HepG2 (cell line): ENCODE data around the gene CADPS. TPM values are rescaled to one million over a fixed set of nuclear protein-coding genes. Genes with fewer than 3 reads are reported as not detected.

Source experiments
- ATAC-seq: fragments of 200-7000 bp; cut with Tn5 transposase; 3 replicates; pipeline ENCODE4 v1.9.1; 2020; ENCODE audit warnings: mild to moderate bottlenecking, moderate library complexity
- BruUV-seq: library from RNA; stranded (reverse); fragments of 400-500 nt; replicated peaks from 2 replicates; lab custom pipeline; 2021; lab: Mats Ljungman, UMichigan
- CTCF ChIA-PET: fragments of 300-600 bp; formaldehyde crosslinking; extraction: SDS; loops from one replicate; lab custom pipeline; 2021; ENCODE audit warnings: low total read pairs, inconsistent platforms, low intra/inter-chr PET ratio; lab: Yijun Ruan, JAX
- POLR2A ChIA-PET: fragments of 350-600 bp; sonication (Branson Sonifier 250); formaldehyde crosslinking; loops from one replicate; lab custom pipeline; 2020; ENCODE audit warnings: antibody characterized with exemption, inconsistent platforms; lab: Yijun Ruan, JAX
- DNase-seq: peaks from one replicate; pipeline ENCODE4 v3.0.0-alpha.2; 2015; ENCODE audit warnings: low spot score
- FAIRE-seq: peaks from 3 replicates; lab custom pipeline; 2011; peaks lifted over from hg19 to GRCh38; lab: Jason Lieb, UNC
- H2AFZ ChIP-seq: one replicate; pipeline ENCODE4 v1.6.1; 2011; ENCODE audit warnings: low read length, inconsistent platforms
- H3K27ac ChIP-seq: fragments of 300-600 bp; 3 replicates; pipeline ENCODE4 v1.8.0; 2011; ENCODE audit warnings: mixed run types, mild to moderate bottlenecking, mixed read lengths, low read length, inconsistent platforms; ENCODE audit not compliant: insufficient read depth; ENCODE audit errors: extremely low read length
- H3K27me3 ChIP-seq, 2 experiments: fragments of 200-600 bp in 1 of 2; 2 replicates in 1 of 2; 3 replicates in 1 of 2; pipeline versions ENCODE4 v1.6.0 to v1.8.0; 2011; ENCODE audit warnings: low read length in 2 of 2, mild to moderate bottlenecking in 2 of 2, moderate library complexity in 2 of 2, inconsistent platforms in 1 of 2; ENCODE audit not compliant: insufficient read depth in 2 of 2, control insufficient read depth in 1 of 2
- H3K36me3 ChIP-seq, 2 experiments: fragments of 200-600 bp in 1 of 2; replicated peaks in 1 of 2; 2 replicates in 1 of 2; 3 replicates in 1 of 2; pipeline versions ENCODE4 v1.5.1 to v1.8.0; 2011; ENCODE audit warnings: low read length in 2 of 2, inconsistent platforms in 1 of 2; ENCODE audit not compliant: insufficient read depth in 2 of 2, control insufficient read depth in 1 of 2
- H3K4me1 ChIP-seq: 2 replicates; pipeline ENCODE4 v1.5.1; 2012; ENCODE audit warnings: low read length, inconsistent platforms; ENCODE audit not compliant: insufficient read depth
- H3K4me2 ChIP-seq: 2 replicates; pipeline ENCODE4 v1.6.0; 2011; ENCODE audit warnings: low read depth, low read length, inconsistent platforms
- H3K4me3 ChIP-seq, 3 experiments: fragments of 200-600 bp in 1 of 3; sonication (generic), shearing (Covaris generic) in 1 of 3; replicated peaks in 1 of 3; 2 replicates each; pipeline ENCODE4 v1.5.1; 2011 to 2016; ENCODE audit warnings: low read length in 3 of 3, inconsistent platforms in 2 of 3, low read depth in 2 of 3, mild to moderate bottlenecking in 2 of 3, control low read depth in 1 of 3, mixed read lengths in 1 of 3; ENCODE audit not compliant: insufficient read depth in 1 of 3
- H3K79me2 ChIP-seq: one replicate; pipeline ENCODE4 v1.6.1; 2011; ENCODE audit warnings: low read length, inconsistent platforms; ENCODE audit not compliant: insufficient read depth
- H3K9ac ChIP-seq: 2 replicates; pipeline ENCODE4 v1.6.0; 2011; ENCODE audit warnings: mild to moderate bottlenecking, low read depth, low read length, inconsistent platforms; ENCODE audit not compliant: insufficient read depth
- H3K9me3 ChIP-seq: 2 replicates; pipeline ENCODE4 v1.5.1; 2012; ENCODE audit warnings: mild to moderate bottlenecking, low read length
- H4K20me1 ChIP-seq: 2 replicates; pipeline ENCODE4 v1.6.0; 2011; ENCODE audit warnings: inconsistent platforms, mild to moderate bottlenecking, low read length, moderate library complexity; ENCODE audit not compliant: insufficient read depth
- MTF1 ChIP-seq: sonication (generic); formaldehyde crosslinking; IDR thresholded peaks from 2 replicates; pipeline ENCODE4 v1.5.0; 2020; ENCODE audit warnings: missing genetic modification reagents
- SRY ChIP-seq: sonication (generic); formaldehyde crosslinking; IDR thresholded peaks from 2 replicates; pipeline ENCODE4 v1.8.0; 2022; ENCODE audit warnings: mild to moderate bottlenecking, missing genetic modification reagents
- ZNF629 ChIP-seq: sonication (generic); formaldehyde crosslinking; conservative IDR thresholded peaks from 2 replicates; pipeline ENCODE4 v1.5.0; 2020; ENCODE audit warnings: missing genetic modification reagents
- WGBS: methylation state at CpG from one replicate; pipeline ENCODE4 v1.1.6; 2017; ENCODE audit warnings: low lambda C conversion rate; 5-methylcytosine and 5-hydroxymethylcytosine counted together
- in situ Hi-C: cut with HindIII; loops from 2 replicates; pipeline ENCODE4 v1.10.0; 2017; ENCODE audit warnings: low pct_unique_long_range_greater_than_20kb; ENCODE audit not compliant: extremely low pct_ligation_motif_present
- intact Hi-C: fragments of 100-400 bp; cut with micrococcal nuclease; formaldehyde crosslinking; loops from one replicate; pipeline ENCODE4 v1.10.0; 2022; ENCODE audit not compliant: unreplicated experiment
- polyA plus RNA-seq, 8 experiments: library from polyadenylated mRNA; depleted of rRNA in 3 of 8; stranded (reverse) in 7 of 8; unstranded in 1 of 8; fragments of >200 nt; fragmentation: Illumina TruSeq in 4 of 8; extraction: Trizol in 4 of 8; gene quantifications; 2 replicates each; pipeline versions ENCODE4 v1.2.1 to v1.2.3, GENCODE V29; 2011 to 2016; ENCODE audit warnings: low read depth in 4 of 8, missing spikeins in 1 of 8, mixed read lengths in 1 of 8; ENCODE audit not compliant: insufficient read depth in 1 of 8
- total RNA-seq, 5 experiments: library from RNA; depleted of rRNA; stranded (reverse); fragments of >200 nt; fragmentation: Illumina TruSeq; extraction: Trizol; gene quantifications; 2 replicates each; pipeline ENCODE4 v1.2.3, GENCODE V29; 2016; ENCODE audit warnings: low read depth in 1 of 5
- TF ChIP-seq, protein P1 (sequence below): sonication (generic); formaldehyde crosslinking; conservative IDR thresholded peaks from 2 replicates; pipeline ENCODE4 v1.8.1; 2023; ENCODE audit warnings: missing genetic modification reagents
- TF ChIP-seq, protein P2 (sequence below): sonication (generic); formaldehyde crosslinking; IDR thresholded peaks from 2 replicates; pipeline ENCODE4 v1.4.0; 2020; ENCODE audit warnings: missing genetic modification reagents, mild to moderate bottlenecking, borderline replicate concordance
- TF ChIP-seq, protein P3 (sequence below): sonication (generic); formaldehyde crosslinking; IDR thresholded peaks from 2 replicates; pipeline ENCODE4 v1.5.0; 2020; ENCODE audit warnings: mild to moderate bottlenecking, missing genetic modification reagents

The CADPS gene
- total and polyA plus RNA-seq, 2 of the 13 experiments (the other 11 are each of a cell fraction or from before 2014, with no cell fraction given) = not detected

DNA sequence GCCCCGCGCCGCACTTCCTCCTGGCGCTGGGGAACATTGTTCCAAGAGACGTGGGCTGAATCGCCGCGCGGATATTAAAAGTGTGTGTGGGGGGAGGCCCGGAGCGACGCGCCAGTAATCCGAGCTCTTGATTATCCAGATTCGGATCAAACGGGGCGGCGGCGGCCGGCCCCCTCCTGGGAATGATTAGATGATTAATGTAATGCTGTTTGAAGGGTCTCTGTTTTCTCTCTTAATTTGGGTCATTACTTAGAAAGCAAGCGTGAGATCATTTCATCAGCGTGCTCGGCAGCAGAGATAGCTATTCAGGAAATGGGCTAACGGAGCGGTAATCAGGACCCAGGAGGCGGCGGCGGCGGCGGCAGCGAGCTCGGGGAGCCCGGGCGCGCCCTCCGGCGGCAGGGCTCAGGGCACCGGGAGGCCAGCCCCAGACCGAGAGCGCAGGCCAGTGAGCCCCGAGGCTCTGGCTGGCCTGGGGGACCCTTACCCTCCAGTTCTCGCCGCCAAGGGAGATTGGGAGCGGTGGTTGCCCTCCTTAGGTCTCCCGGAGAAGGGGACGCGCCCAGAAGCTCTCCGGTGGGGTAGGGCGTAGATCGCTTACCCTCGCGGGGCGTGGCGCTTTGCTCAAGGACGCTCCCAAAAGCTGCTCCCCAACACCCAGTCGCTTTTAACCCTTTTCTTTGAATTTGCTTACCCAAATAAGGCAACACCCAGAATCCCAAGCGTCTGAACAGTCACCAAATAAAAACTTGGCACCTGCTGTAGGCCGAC, 506.3 kb downstream of the CADPS start:
- no peak overlapping the region for H3K4me3 ChIP-seq
- WGBS = 86% methylated on average over 33 of the region's 58 CpGs
- H3K27ac ChIP-seq = no peak overlapping the region
- ATAC-seq (no peak), DNase-seq (no peak), FAIRE-seq (no peak)
- ChIA-PET POLR2A (no interaction called here), CTCF (no interaction called here)
- in situ Hi-C loops (no loop called here), intact Hi-C loops (no loop called here)
- peaks cover 4 to 67% of the 10 kb centered on the region in 2 experiments for H3K27me3 ChIP-seq
- no peak overlapping the region for H3K9ac ChIP-seq
- H2AFZ ChIP-seq = no peak overlapping the region
- H4K20me1 ChIP-seq = no peaks in the 10 kb centered on the region
- no peaks in the 10 kb centered on the region for H3K9me3 ChIP-seq
- no TSS peak for BruUV-seq
- H3K4me1 ChIP-seq = no peaks in the 10 kb centered on the region
- H3K4me2 ChIP-seq = no peak overlapping the region
- no peaks in the 10 kb centered on the region for H3K36me3 ChIP-seq
- H3K79me2 ChIP-seq = no peaks in the 10 kb centered on the region
- TF ChIP-seq SRY (CRISPR knock-in tag) = no peak
- TF ChIP-seq, protein P1, sequence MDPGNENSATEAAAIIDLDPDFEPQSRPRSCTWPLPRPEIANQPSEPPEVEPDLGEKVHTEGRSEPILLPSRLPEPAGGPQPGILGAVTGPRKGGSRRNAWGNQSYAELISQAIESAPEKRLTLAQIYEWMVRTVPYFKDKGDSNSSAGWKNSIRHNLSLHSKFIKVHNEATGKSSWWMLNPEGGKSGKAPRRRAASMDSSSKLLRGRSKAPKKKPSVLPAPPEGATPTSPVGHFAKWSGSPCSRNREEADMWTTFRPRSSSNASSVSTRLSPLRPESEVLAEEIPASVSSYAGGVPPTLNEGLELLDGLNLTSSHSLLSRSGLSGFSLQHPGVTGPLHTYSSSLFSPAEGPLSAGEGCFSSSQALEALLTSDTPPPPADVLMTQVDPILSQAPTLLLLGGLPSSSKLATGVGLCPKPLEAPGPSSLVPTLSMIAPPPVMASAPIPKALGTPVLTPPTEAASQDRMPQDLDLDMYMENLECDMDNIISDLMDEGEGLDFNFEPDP (CRISPR knock-in tag) = no peak

DNA sequence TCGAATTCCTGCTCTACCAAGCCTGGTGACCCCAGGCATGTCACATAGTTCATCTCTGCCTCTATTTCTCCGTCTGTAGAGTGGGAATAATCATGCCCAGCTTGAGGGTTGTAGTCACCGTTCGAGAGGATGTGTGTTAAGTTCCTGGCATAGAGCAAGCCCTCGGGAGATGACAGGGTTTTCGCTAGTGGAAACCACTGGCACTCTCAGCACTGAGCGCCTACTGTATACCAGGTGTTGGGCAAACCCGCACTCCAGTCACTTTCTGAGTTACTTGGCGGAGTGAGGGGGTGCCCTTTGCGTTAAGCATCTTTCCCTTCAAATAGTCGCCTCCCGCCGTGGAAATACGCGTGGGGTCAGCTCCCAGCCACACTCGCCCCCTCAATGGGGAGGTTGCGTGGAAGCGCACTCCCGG, 506.9 kb downstream of the CADPS start:
- ATAC-seq (no peak), FAIRE-seq (no peak), DNase-seq (no peak)
- BruUV-seq = no TSS peak
- H3K27ac ChIP-seq = no peak overlapping the region
- no peaks in the 10 kb centered on the region for H3K4me1 ChIP-seq
- no peak overlapping the region for H3K4me2 ChIP-seq
- TF ChIP-seq, protein P2, sequence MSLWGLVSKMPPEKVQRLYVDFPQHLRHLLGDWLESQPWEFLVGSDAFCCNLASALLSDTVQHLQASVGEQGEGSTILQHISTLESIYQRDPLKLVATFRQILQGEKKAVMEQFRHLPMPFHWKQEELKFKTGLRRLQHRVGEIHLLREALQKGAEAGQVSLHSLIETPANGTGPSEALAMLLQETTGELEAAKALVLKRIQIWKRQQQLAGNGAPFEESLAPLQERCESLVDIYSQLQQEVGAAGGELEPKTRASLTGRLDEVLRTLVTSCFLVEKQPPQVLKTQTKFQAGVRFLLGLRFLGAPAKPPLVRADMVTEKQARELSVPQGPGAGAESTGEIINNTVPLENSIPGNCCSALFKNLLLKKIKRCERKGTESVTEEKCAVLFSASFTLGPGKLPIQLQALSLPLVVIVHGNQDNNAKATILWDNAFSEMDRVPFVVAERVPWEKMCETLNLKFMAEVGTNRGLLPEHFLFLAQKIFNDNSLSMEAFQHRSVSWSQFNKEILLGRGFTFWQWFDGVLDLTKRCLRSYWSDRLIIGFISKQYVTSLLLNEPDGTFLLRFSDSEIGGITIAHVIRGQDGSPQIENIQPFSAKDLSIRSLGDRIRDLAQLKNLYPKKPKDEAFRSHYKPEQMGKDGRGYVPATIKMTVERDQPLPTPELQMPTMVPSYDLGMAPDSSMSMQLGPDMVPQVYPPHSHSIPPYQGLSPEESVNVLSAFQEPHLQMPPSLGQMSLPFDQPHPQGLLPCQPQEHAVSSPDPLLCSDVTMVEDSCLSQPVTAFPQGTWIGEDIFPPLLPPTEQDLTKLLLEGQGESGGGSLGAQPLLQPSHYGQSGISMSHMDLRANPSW (CRISPR knock-in tag) = no peak
- TF ChIP-seq, protein P3, sequence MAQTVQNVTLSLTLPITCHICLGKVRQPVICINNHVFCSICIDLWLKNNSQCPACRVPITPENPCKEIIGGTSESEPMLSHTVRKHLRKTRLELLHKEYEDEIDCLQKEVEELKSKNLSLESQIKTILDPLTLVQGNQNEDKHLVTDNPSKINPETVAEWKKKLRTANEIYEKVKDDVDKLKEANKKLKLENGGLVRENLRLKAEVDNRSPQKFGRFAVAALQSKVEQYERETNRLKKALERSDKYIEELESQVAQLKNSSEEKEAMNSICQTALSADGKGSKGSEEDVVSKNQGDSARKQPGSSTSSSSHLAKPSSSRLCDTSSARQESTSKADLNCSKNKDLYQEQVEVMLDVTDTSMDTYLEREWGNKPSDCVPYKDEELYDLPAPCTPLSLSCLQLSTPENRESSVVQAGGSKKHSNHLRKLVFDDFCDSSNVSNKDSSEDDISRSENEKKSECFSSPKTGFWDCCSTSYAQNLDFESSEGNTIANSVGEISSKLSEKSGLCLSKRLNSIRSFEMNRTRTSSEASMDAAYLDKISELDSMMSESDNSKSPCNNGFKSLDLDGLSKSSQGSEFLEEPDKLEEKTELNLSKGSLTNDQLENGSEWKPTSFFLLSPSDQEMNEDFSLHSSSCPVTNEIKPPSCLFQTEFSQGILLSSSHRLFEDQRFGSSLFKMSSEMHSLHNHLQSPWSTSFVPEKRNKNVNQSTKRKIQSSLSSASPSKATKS (CRISPR knock-in tag) = no peak
- TF ChIP-seq ZNF629 (CRISPR knock-in tag) (peak; percentile 37; the same call in 1 of the 2 replicates), MTF1 (CRISPR knock-in tag) (no peak)
- H3K4me3 ChIP-seq = no peak overlapping the region
- no peak overlapping the region for H2AFZ ChIP-seq
- whole genome bisulfite sequencing = 57% methylated on average over 14 of the region's 19 CpGs
- H4K20me1 ChIP-seq = no peaks in the 10 kb centered on the region
- ChIA-PET CTCF (no interaction called here), POLR2A (no interaction called here)
- H3K79me2 ChIP-seq = no peaks in the 10 kb centered on the region
- in situ Hi-C loops (no loop called here), intact Hi-C loops (no loop called here)
- H3K9me3 ChIP-seq = no peaks in the 10 kb centered on the region
- H3K36me3 ChIP-seq = no peaks in the 10 kb centered on the region
- no peak overlapping the region for H3K9ac ChIP-seq
- H3K27me3 ChIP-seq = peaks cover 4 to 63% of the 10 kb centered on the region in 2 experiments
